ENCODE measurements around the gene ZDHHC12.
A peak's percentile ranks its signal among the peaks of the same experiment; 100 is the strongest.

Gene ZDHHC12

DNA sequence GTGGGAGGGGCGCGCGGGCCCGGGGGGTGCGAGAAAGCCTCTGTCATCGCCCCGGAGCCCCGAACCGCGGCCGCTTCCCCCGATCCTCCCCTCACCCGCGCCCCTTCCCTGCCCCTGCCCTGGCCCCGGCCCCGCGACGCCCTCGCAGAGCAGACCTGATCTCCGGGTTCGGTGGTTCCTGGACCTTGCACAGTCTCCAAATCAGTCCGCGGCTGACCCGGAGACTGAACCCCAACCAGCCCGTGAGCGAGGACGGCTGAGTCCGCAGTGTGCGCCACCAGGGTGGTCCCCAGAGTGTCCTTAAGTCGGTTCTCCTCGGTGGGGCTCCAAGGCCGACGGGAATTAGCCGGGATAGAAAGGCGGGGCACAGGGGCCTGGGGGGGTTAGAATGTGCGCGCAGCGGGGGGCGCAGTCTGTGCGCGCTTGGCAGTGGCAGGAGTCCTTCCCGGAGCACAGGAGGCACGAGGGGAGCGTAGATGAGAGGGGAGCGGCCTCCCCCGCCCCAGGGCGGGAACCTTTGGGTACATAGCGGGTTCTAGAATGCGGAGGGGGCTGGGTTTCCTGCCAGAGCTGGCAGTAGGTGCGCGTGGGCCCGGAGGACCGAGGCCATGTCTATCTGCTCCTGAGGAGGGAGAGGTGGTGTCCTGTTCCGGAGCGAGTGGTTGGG lies 20.8 kb downstream of the ZDHHC12 start (continued):
- TF ChIP-seq, protein P1, sequence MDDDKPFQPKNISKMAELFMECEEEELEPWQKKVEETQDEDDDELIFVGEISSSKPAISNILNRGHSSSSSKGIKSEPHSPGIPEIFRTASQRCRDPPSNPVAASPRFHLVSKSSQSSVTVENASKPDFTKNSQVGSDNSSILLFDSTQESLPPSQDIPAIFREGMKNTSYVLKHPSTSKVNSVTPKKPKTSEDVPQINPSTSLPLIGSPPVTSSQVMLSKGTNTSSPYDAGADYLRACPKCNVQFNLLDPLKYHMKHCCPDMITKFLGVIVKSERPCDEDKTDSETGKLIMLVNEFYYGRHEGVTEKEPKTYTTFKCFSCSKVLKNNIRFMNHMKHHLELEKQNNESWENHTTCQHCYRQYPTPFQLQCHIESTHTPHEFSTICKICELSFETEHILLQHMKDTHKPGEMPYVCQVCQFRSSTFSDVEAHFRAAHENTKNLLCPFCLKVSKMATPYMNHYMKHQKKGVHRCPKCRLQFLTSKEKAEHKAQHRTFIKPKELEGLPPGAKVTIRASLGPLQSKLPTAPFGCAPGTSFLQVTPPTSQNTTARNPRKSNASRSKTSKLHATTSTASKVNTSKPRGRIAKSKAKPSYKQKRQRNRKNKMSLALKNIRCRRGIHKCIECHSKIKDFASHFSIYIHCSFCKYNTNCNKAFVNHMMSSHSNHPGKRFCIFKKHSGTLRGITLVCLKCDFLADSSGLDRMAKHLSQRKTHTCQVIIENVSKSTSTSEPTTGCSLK (tag by site-specific recombination; IDR thresholded peaks at IDR 0.05), result no peak
- peak; percentile 37 for TF ChIP-seq ZNF629 (tag by site-specific recombination; IDR thresholded peaks at IDR 0.05)
- TF ChIP-seq, protein P2, sequence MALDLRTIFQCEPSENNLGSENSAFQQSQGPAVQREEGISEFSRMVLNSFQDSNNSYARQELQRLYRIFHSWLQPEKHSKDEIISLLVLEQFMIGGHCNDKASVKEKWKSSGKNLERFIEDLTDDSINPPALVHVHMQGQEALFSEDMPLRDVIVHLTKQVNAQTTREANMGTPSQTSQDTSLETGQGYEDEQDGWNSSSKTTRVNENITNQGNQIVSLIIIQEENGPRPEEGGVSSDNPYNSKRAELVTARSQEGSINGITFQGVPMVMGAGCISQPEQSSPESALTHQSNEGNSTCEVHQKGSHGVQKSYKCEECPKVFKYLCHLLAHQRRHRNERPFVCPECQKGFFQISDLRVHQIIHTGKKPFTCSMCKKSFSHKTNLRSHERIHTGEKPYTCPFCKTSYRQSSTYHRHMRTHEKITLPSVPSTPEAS (tag by site-specific recombination; IDR thresholded peaks at IDR 0.05), result peak; percentile 40; the same call in 1 of the 2 replicates
- TF ChIP-seq ZNF169 (tag by site-specific recombination; IDR thresholded peaks at IDR 0.05), result no peak
- no peak for TF ChIP-seq ZNF184 (tag by site-specific recombination; IDR thresholded peaks at IDR 0.05)
- TF ChIP-seq KLF7 (tag by site-specific recombination; IDR thresholded peaks at IDR 0.05; ENCODE audit: borderline replicate concordance), result peak; percentile 58; the same call in 1 of the 2 replicates
- peak; percentile 52 for TF ChIP-seq ZBTB8A (tag by site-specific recombination; IDR thresholded peaks at IDR 0.05)
- TF ChIP-seq ZNF214 (tag by site-specific recombination; IDR thresholded peaks at IDR 0.05; ENCODE audit: borderline replicate concordance), result no peak
- TF ChIP-seq, protein P3, sequence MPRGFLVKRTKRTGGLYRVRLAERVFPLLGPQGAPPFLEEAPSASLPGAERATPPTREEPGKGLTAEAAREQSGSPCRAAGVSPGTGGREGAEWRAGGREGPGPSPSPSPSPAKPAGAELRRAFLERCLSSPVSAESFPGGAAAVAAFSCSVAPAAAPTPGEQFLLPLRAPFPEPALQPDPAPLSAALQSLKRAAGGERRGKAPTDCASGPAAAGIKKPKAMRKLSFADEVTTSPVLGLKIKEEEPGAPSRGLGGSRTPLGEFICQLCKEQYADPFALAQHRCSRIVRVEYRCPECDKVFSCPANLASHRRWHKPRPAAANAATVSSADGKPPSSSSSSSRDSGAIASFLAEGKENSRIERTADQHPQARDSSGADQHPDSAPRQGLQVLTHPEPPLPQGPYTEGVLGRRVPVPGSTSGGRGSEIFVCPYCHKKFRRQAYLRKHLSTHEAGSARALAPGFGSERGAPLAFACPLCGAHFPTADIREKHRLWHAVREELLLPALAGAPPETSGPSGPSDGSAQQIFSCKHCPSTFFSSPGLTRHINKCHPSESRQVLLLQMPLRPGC (tag by site-specific recombination; IDR thresholded peaks at IDR 0.05), result 0 out of 2 replicates have a peak, but pooled peaks have one; percentile 14
- TF ChIP-seq ZNF335 (tag by site-specific recombination; conservative IDR thresholded peaks at IDR 0.05), result peak; percentile 53
- TF ChIP-seq, protein P4, sequence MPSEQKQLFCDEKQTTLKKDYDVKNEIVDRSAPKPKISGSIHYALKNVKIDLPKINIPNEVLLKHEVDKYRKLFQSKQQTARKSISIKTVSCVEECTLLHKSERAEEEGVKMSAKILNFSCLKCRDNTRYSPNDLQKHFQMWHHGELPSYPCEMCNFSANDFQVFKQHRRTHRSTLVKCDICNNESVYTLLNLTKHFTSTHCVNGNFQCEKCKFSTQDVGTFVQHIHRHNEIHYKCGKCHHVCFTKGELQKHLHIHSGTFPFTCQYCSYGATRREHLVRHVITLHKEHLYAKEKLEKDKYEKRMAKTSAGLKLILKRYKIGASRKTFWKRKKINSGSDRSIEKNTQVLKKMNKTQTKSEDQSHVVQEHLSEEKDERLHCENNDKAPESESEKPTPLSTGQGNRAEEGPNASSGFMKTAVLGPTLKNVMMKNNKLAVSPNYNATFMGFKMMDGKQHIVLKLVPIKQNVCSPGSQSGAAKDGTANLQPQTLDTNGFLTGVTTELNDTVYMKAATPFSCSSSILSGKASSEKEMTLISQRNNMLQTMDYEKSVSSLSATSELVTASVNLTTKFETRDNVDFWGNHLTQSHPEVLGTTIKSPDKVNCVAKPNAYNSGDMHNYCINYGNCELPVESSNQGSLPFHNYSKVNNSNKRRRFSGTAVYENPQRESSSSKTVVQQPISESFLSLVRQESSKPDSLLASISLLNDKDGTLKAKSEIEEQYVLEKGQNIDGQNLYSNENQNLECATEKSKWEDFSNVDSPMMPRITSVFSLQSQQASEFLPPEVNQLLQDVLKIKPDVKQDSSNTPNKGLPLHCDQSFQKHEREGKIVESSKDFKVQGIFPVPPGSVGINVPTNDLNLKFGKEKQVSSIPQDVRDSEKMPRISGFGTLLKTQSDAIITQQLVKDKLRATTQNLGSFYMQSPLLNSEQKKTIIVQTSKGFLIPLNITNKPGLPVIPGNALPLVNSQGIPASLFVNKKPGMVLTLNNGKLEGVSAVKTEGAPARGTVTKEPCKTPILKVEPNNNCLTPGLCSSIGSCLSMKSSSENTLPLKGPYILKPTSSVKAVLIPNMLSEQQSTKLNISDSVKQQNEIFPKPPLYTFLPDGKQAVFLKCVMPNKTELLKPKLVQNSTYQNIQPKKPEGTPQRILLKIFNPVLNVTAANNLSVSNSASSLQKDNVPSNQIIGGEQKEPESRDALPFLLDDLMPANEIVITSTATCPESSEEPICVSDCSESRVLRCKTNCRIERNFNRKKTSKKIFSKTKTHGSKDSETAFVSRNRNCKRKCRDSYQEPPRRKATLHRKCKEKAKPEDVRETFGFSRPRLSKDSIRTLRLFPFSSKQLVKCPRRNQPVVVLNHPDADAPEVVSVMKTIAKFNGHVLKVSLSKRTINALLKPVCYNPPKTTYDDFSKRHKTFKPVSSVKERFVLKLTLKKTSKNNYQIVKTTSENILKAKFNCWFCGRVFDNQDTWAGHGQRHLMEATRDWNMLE (tag by site-specific recombination; conservative IDR thresholded peaks at IDR 0.05; ENCODE audit: low read depth), result no peak
- TF ChIP-seq ZNF10 (tag by site-specific recombination; IDR thresholded peaks at IDR 0.05), result no peak
- TF ChIP-seq, protein P5, sequence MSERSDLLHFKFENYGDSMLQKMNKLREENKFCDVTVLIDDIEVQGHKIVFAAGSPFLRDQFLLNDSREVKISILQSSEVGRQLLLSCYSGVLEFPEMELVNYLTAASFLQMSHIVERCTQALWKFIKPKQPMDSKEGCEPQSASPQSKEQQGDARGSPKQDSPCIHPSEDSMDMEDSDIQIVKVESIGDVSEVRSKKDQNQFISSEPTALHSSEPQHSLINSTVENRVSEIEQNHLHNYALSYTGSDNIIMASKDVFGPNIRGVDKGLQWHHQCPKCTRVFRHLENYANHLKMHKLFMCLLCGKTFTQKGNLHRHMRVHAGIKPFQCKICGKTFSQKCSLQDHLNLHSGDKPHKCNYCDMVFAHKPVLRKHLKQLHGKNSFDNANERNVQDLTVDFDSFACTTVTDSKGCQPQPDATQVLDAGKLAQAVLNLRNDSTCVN (tag by site-specific recombination; optimal IDR thresholded peaks at IDR 0.05), result peak; percentile 52
- TF ChIP-seq BCL11B (tag by site-specific recombination; IDR thresholded peaks at IDR 0.05; ENCODE audit: low read depth), result 0 out of 2 replicates have a peak, but pooled peaks have one; percentile 46
- no peak for TF ChIP-seq ZNF157 (tag by site-specific recombination; IDR thresholded peaks at IDR 0.05)
- peak; percentile 97 for TF ChIP-seq KLF1 (tag by site-specific recombination; IDR thresholded peaks at IDR 0.05)
- TF ChIP-seq ZSCAN23 (tag by site-specific recombination; IDR thresholded peaks at IDR 0.05), result 0 out of 2 replicates have a peak, but pooled peaks have one; percentile 36
- peak; percentile 46; the same call in 1 of the 2 replicates for TF ChIP-seq ZNF121 (tag by site-specific recombination; IDR thresholded peaks at IDR 0.05)
- no peak for TF ChIP-seq ZNF366 (tag by site-specific recombination; conservative IDR thresholded peaks at IDR 0.05)
- TF ChIP-seq ZFHX2 (tag by site-specific recombination; conservative IDR thresholded peaks at IDR 0.05), result peak; percentile 79
- TF ChIP-seq, protein P6, sequence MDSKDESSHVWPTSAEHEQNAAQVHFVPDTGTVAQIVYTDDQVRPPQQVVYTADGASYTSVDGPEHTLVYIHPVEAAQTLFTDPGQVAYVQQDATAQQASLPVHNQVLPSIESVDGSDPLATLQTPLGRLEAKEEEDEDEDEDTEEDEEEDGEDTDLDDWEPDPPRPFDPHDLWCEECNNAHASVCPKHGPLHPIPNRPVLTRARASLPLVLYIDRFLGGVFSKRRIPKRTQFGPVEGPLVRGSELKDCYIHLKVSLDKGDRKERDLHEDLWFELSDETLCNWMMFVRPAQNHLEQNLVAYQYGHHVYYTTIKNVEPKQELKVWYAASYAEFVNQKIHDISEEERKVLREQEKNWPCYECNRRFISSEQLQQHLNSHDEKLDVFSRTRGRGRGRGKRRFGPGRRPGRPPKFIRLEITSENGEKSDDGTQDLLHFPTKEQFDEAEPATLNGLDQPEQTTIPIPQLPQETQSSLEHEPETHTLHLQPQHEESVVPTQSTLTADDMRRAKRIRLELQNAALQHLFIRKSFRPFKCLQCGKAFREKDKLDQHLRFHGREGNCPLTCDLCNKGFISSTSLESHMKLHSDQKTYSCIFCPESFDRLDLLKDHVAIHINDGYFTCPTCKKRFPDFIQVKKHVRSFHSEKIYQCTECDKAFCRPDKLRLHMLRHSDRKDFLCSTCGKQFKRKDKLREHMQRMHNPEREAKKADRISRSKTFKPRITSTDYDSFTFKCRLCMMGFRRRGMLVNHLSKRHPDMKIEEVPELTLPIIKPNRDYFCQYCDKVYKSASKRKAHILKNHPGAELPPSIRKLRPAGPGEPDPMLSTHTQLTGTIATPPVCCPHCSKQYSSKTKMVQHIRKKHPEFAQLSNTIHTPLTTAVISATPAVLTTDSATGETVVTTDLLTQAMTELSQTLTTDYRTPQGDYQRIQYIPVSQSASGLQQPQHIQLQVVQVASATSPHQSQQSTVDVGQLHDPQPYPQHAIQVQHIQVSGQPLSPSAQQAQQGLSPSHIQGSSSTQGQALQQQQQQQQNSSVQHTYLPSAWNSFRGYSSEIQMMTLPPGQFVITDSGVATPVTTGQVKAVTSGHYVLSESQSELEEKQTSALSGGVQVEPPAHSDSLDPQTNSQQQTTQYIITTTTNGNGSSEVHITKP (tag by site-specific recombination; IDR thresholded peaks at IDR 0.05), result peak; percentile 7; the same call in 1 of the 2 replicates
- no peak for TF ChIP-seq HOXA7 (CRISPR knock-in tag; IDR thresholded peaks at IDR 0.05; ENCODE audit: borderline replicate concordance)

Measured in HEK293 (cell line).